ENCODE results near the gene CFAP65.
A peak's percentile ranks its signal among the peaks of the same experiment; 100 is the strongest.

CFAP65 gene

DNA sequence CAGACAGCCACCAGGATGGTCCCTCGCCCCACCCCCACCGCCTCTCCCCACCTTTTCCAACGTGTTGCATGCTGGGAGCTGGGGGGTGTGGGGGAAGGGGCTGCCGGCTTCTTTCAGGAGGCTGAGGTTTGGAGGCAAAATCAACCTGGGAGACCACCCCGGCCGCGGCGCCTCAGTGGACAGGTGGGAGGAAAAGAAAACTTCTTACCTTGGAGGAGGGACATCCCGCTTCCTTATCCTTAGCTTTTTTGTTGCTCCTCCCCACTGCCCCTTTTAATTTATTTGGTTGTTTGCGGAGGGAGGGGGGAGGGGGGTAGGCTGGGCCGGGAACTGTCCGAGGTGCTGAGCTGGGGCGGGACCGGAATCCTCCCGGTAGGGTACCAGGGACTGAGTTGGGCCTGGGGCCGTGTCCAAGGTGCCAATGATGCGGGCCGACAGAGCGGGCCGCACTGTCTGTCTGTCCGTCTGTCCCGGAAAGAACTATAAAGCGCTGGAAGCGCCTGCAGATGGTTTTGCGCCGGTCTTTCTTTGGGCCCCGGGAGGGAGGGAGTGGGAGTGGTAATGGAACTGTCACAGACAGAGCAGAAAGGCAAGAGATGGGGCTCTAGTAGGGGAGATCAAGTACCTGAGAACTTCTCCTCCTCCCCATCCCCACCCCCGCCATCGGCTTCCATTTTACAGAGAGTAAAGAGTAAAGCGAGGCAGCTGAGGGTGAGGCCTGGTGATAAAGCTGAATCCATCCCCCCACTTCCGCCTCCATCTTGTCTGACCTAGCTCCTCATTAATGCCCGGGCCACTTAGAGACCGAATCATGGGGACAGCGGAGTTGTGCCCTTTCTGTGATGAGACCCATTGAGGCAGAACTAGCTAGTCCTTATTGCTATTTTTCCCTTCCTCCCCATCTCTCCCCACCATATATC lies 79.4 kb downstream of the CFAP65 start:
- DNase-seq = no peak

DNA sequence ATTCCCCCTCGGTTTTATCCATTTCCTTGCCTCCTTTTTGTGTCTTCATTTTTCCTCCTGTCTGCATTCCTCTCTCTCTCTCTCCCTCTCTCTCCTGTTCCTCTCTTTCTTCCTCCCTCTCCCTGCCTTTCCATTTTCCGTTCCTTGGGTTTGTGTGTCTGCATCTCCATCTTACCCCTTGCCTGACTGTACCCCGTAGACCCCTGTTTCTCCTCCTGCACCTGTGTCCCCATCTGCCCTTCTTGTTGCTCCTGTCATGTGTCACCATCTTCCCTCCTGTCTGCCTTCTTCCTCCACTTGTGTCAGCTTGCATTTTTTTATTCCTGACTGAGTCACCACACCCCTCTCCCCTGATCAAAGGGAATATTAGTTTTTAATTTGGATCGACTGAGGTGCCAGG lies 80.1 kb downstream of the CFAP65 start:
- DNase-seq = no peak

DNA sequence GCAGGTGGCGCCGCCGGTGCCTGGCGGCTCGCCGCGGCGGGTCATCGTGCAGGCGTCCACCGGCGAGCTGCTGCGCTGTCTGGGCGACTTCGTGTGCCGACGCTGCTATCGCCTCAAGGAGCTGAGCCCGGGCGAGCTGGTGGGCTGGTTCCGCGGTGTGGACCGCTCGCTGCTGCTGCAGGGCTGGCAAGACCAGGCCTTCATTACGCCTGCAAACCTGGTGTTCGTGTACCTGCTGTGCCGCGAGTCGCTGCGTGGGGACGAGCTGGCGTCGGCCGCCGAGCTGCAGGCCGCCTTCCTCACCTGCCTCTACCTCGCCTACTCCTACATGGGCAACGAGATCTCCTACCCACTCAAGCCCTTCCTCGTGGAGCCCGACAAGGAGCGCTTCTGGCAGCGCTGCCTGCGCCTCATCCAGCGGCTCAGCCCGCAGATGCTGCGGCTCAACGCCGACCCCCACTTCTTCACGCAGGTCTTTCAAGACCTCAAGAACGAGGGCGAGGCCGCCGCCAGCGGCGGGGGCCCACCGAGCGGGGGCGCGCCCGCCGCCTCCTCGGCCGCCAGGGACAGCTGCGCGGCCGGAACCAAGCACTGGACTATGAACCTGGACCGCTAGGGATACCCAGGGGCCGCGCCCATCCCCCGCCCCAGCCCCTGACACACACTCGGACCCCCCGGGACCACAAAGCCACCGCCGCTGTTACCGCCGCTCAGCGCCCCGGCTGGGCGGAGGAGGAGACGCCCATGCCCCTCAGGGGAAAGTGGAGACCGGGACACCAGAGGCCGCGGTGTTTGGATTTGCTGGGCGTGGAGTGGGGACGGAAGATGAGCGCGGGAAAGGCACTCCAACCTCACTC lies 80.8 kb downstream of the CFAP65 start:
- DNase-seq = no peak

DNA sequence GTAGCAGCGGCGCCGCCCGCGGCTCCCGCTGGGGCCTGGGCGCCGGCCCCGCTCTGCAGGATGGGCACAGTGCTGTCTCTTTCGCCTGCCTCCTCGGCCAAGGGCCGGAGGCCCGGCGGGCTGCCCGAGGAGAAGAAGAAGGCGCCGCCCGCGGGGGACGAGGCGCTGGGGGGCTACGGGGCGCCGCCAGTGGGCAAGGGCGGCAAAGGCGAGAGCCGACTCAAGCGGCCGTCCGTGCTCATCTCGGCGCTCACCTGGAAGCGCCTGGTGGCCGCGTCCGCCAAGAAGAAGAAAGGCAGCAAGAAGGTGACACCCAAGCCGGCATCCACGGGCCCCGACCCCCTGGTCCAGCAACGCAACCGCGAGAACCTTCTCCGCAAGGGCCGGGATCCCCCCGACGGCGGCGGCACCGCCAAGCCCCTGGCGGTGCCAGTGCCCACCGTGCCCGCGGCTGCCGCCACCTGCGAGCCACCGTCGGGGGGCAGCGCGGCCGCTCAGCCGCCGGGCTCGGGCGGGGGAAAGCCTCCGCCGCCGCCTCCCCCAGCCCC lies 81.5 kb downstream of the CFAP65 start:
- no peak for DNase-seq

DNA sequence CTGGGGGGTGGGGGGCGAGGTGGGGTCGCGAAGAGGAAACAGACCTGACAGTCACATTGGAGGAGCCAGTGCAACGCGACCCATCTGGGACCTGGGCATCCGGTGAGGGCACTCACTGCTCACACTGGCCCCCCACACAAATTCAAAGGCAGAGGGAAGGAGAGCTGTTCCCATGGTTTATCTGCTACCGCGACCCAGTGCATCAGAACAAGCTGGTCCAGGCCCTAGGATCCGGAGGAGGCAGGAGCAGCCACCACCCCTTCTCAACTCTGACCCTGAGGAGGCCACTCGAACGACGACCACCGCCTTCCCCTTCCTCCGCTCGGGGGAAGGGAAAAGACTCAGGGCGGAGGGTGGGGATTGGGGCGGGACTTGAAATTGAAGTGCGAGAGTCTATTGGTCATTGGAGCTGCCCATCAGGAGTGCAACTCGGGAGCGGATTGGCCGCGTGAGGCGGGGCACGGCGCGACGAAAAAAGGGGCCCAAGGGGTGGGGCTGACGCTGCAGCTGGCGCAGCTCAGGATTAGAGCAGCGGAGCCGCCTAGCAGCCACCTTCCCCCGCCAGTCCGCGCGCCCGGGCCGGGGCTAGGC lies 82.1 kb downstream of the CFAP65 start, which contains the start of gene CDK5R2:
Gene CDK5R2 (plus strand): TSS at position 526 of the 591 bp plus-strand sequence. CDS start 155 bp downstream, outside the sequence.
- DNase-seq = peak; percentile 72

DNA sequence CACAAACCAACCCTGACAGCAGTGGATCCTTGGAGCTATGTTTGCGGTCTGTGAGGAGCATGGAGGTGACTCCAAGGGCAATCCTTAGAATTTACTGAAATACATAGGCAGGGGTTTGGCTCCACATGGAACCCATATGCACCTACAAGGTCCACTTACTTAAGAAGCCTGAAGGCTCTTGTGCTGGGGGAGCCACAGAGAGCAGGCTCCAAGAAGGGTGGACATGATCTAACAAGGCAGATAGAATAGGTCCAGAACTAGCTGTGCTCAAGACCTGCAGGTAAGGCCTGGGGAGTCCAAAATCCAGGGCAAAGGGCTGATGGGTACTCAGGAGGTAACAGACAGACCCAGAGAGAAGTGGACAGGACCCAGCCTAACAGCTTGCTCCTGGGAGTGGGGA lies 83.0 kb downstream of the CFAP65 start:
- DNase-seq = no peak

DNA sequence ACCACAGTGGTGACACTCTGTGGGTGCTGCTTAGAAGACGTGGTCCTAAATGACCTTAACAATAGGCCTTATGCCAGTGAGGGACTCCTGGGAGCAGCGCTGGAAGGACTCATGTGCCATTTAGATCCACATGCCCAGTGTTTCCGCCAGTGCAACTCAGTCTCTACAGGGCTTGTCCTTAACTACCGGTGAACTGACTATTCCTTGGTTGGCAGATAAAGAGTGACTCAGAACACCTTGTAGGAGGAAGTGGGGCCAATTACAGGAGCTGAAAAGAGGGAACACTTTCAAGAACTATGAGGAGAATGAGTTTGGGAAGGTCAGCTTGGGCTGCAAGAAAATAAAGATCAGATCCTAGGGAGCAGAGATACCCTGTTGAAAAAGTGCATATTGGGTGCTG lies 83.6 kb downstream of the CFAP65 start:
- DNase-seq = no peak

DNA sequence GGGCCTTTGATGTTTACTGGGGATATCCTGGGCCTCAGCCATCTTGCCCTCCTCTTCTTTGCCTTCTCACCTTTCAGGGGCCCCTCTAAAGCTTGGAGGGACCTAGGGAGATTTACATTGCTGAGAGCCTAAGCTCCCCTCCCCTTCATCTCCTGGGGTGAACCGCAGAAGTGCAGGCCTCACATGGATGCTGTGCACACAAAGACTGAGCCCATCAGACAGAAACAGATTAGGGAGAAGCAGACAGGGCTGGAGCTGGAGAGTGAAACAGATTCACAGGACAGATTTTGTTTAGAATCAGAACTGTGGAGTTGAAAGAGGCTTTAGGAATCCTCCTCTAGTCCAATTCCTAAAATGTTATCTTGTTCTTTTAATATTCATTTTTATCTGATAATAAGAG lies 85.3 kb downstream of the CFAP65 start:
- DNase-seq = no peak

DNA sequence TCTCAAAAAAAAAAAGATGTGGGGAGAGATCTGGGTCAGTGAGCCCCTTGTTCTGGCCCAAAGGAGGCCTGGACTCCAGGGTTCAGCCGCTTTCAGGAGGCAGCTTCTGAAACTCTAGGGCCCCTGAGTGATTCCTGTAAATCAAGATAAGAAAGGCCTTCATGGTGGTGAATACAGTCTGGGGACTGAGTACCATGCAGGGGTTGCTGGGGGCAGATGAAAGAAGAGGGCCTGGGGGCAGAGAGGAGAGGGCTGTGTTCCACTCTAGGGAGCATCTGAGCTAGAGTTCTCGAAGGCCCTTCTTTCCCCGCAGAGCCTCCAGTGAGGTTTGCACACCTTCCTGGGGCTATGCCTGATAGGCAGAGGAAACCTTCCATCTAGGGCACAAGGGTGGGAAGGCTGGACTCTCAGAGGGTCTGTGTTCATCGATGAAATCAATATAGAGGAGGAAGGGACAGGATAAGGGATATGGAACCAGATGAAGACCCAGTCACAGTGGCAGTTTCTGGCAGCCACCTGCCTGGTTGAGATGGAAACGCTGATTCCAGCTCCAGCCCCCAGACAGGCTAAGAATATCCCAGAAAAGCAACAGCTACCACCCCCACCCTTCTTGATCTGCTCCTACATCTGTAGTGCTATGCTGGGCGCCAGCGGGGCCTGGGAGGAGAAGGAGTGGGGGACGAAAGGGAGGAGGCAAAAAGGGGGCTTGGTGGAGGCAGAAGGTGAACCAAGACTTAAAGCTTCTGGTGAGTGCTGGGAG lies 86.6 kb downstream of the CFAP65 start:
- no peak for DNase-seq

DNA sequence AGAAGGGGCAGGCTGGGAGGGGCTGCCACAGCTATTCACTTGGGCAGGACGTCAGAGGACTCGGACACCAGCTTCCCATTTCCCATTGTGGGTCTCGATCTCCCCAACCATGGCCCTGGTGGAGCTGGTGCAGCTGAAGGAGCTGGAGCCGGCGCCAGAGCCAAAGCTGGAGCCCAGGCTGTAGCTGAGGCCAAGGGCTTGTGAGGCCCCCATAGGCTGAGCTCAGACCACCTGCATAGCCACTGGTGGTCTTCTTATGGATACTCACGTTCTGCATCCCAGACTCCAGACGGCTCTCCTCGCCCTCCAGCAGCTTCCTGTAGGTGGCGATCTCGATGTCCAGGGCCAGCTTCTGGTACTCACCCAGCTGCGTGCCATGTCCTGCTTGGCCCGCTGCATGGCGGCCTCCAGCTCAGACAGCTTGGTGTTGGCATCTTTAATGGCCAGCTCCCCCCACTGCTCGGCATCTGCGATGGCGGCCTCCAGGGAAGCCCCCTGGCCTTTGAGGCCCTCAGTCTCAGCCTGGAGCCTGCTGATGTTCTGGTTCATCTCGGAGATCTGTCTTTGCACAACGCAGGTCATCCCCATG lies 87.9 kb downstream of the CFAP65 start:
- DNase-seq = no peak
